Hepatocyte (in vitro differentiated cells): ENCODE measurements around the gene LYL1. TPM values are rescaled to one million over a fixed set of nuclear protein-coding genes. Genes with fewer than 3 reads are reported as not detected.

Experiments used
- DNase-seq: peaks from one replicate; pipeline ENCODE4 v3.0.0-alpha.2; 2016; ENCODE audit warnings: low spot score
- H2AFZ ChIP-seq: fragments of 200-600 bp; sonication (generic); 2 replicates; pipeline ENCODE4 v1.6.0; 2016; ENCODE audit warnings: antibody characterized with exemption, mild to moderate bottlenecking
- H3K27ac ChIP-seq: fragments of 200-600 bp; sonication (generic); 2 replicates; pipeline ENCODE4 v1.5.1; 2016; ENCODE audit warnings: mild to moderate bottlenecking
- H3K27me3 ChIP-seq: fragments of 200-600 bp; sonication (generic); 2 replicates; pipeline ENCODE4 v1.6.1; 2016
- H3K36me3 ChIP-seq: fragments of 200-600 bp; sonication (generic); replicated peaks from 2 replicates; pipeline ENCODE4 v1.5.1; 2016; ENCODE audit warnings: low read depth; ENCODE audit not compliant: insufficient read depth
- H3K4me1 ChIP-seq: fragments of 200-600 bp; sonication (generic); 2 replicates; pipeline ENCODE4 v1.5.1; 2016; ENCODE audit warnings: mild to moderate bottlenecking, moderate library complexity; ENCODE audit not compliant: insufficient read depth
- H3K4me2 ChIP-seq: fragments of 200-600 bp; sonication (generic); 2 replicates; pipeline ENCODE4 v1.6.0; 2016
- H3K4me3 ChIP-seq: fragments of 200-600 bp; sonication (generic); 2 replicates; pipeline ENCODE4 v1.5.1; 2016; ENCODE audit warnings: mild to moderate bottlenecking
- H3K79me2 ChIP-seq: fragments of 200-600 bp; sonication (generic); 2 replicates; pipeline ENCODE4 v1.6.0; 2017; ENCODE audit warnings: mild to moderate bottlenecking
- H3K9me2 ChIP-seq: fragments of 200-600 bp; sonication (generic); replicated peaks from 2 replicates; pipeline ENCODE4 v1.6.0; 2017; ENCODE audit warnings: mild to moderate bottlenecking; ENCODE audit not compliant: insufficient read depth
- H3K9me3 ChIP-seq: fragments of 200-600 bp; sonication (generic); 2 replicates; pipeline ENCODE4 v1.5.1; 2016; ENCODE audit warnings: low read depth, mild to moderate bottlenecking
- H4K20me1 ChIP-seq: fragments of 200-600 bp; sonication (generic); 2 replicates; pipeline ENCODE4 v1.6.0; 2016; ENCODE audit warnings: mild to moderate bottlenecking; ENCODE audit not compliant: insufficient read depth, poor library complexity, severe bottlenecking
- CTCF ChIP-seq: fragments of 200-600 bp; sonication (generic); IDR thresholded peaks from 2 replicates; pipeline ENCODE4 v1.5.1; 2016; ENCODE audit warnings: antibody characterized with exemption, mild to moderate bottlenecking; ENCODE audit not compliant: poor library complexity
- EZH2 ChIP-seq: fragments of 200-600 bp; sonication (generic); IDR thresholded peaks from 2 replicates; pipeline ENCODE4 v1.6.1; 2016; ENCODE audit warnings: antibody characterized with exemption, mild to moderate bottlenecking, borderline replicate concordance
- EZH2phosphoT487 ChIP-seq: fragments of 200-600 bp; sonication (generic); IDR thresholded peaks from one replicate; pipeline ENCODE4 v1.6.1; 2018; ENCODE audit warnings: antibody characterized with exemption, mild to moderate bottlenecking, low read depth, moderate library complexity; ENCODE audit not compliant: unreplicated experiment, severe bottlenecking
- WGBS: methylation state at CpG from one replicate; pipeline ENCODE4 v1.1.6; 2016; ENCODE audit warnings: low lambda C conversion rate; ENCODE audit errors: missing lambda C conversion rate; 5-methylcytosine and 5-hydroxymethylcytosine counted together
- polyA plus RNA-seq: library from polyadenylated mRNA; unstranded; fragments of >200 nt; fragmentation: Nextera tagmentation; extraction: Ambion mirVana; gene quantifications from 2 replicates; pipeline ENCODE4 v1.2.1, GENCODE V29; 2016
- total RNA-seq: library from RNA; depleted of rRNA; stranded (reverse); fragments of >200 nt; gene quantifications from 2 replicates; pipeline ENCODE4 v1.2.3, GENCODE V29; 2014

LYL1 gene
- total and polyA plus RNA-seq, 2 experiments from 2014 or later = 0.47 to 1.4 TPM

- Histone ChIP-seq H3K4me2 (peak overlapping the region; percentile 94), H3K9me2 (no peaks in the 10 kb centered on the region), H3K79me2 (peaks cover 55% of the 10 kb centered on the region), H3K4me3 (peak overlapping the region; percentile 62), H3K9me3 (no peaks in the 10 kb centered on the region), H3K4me1 (peaks cover 37% of the 10 kb centered on the region), H4K20me1 (peaks cover 21% of the 10 kb centered on the region), H2AFZ (peak overlapping the region; percentile 81), H3K27me3 (no peaks in the 10 kb centered on the region), H3K27ac (peak overlapping the region; percentile 59), H3K36me3 (no peaks in the 10 kb centered on the region)
- TF ChIP-seq EZH2phosphoT487 (no peak), EZH2 (no peak), CTCF (no peak)
- no peak for DNase-seq
- WGBS = 39% methylated on average over 20 of the region's 20 CpGs
Measured at GRCh38 chr19:13117176-13117771, 14.6 kb upstream of the LYL1 start.

GRCh38 chr19:13116282-13117175 is 13.9 kb upstream of the LYL1 start, which contains the start of gene TRMT1:
TRMT1 (minus strand) TSS chr19:13116740; CDS start chr19:13116399, 341 bp downstream.
- Histone ChIP-seq H4K20me1 (peaks cover 16% of the 10 kb centered on the region), H3K27ac (peak within 1 kb of the TSS; percentile 59), H3K4me3 (peak within 1 kb of the TSS; percentile 62), H3K9me3 (no peaks in the 10 kb centered on the region), H3K4me2 (peak within 1 kb of the TSS; percentile 94), H3K36me3 (no peaks in the 10 kb centered on the region), H3K79me2 (peaks cover 48% of the 10 kb centered on the region), H3K4me1 (peaks cover 31% of the 10 kb centered on the region), H3K27me3 (no peaks in the 10 kb centered on the region), H2AFZ (peak within 1 kb of the TSS; percentile 81), H3K9me2 (no peaks in the 10 kb centered on the region)
- TF ChIP-seq EZH2 = no peak
- TF ChIP-seq EZH2phosphoT487 = no peak
- no peak for TF ChIP-seq CTCF
- WGBS = under 1% methylated on average over 51 of the region's 51 CpGs
- peak; percentile 94 for DNase-seq

- Histone ChIP-seq H4K20me1 (peaks cover 16% of the 10 kb centered on the region), H3K4me1 (peaks cover 26% of the 10 kb centered on the region), H3K4me2 (peak overlapping the region; percentile 94), H2AFZ (peak overlapping the region; percentile 71), H3K27ac (peak overlapping the region; percentile 59), H3K4me3 (peak overlapping the region; percentile 62), H3K27me3 (no peaks in the 10 kb centered on the region), H3K9me2 (no peaks in the 10 kb centered on the region), H3K79me2 (peaks cover 41% of the 10 kb centered on the region), H3K9me3 (no peaks in the 10 kb centered on the region), H3K36me3 (no peaks in the 10 kb centered on the region)
- WGBS = 4% methylated on average over 18 of the region's 18 CpGs
- TF ChIP-seq EZH2phosphoT487 (no peak), EZH2 (no peak), CTCF (no peak)
- no peak for DNase-seq
Measured at GRCh38 chr19:13115936-13116281, 13.3 kb upstream of the LYL1 start.
